Adrenal gland (tissue), 5 donors: ENCODE measurements around the gene IL33.

ENCODE experiments used
- POLR2A ChIP-seq, 2 donors: fragments of 450-650 bp; IDR thresholded peaks; one replicate each; pipeline ENCODE4 v1.6.1; 2017; ENCODE audit warnings: antibody characterized with exemption in 2 of 2, mild to moderate bottlenecking in 2 of 2, moderate library complexity in 1 of 2
- TF ChIP-seq, protein P1 (sequence below), 6 experiments: fragments of 450-650 bp in 4 of 6; fragments of 200-600 bp in 2 of 6; sonication (generic) in 1 of 6; IDR thresholded peaks; 1 replicate in 5 of 6; 2 replicates in 1 of 6; pipeline versions ENCODE4 v1.5.1 to v1.8.0; 2016 to 2021; ENCODE audit warnings: antibody characterized with exemption in 6 of 6, mild to moderate bottlenecking in 2 of 6, moderate library complexity in 1 of 6
- donor health status: DM: no; HTN: no; CAD: no.

DNA sequence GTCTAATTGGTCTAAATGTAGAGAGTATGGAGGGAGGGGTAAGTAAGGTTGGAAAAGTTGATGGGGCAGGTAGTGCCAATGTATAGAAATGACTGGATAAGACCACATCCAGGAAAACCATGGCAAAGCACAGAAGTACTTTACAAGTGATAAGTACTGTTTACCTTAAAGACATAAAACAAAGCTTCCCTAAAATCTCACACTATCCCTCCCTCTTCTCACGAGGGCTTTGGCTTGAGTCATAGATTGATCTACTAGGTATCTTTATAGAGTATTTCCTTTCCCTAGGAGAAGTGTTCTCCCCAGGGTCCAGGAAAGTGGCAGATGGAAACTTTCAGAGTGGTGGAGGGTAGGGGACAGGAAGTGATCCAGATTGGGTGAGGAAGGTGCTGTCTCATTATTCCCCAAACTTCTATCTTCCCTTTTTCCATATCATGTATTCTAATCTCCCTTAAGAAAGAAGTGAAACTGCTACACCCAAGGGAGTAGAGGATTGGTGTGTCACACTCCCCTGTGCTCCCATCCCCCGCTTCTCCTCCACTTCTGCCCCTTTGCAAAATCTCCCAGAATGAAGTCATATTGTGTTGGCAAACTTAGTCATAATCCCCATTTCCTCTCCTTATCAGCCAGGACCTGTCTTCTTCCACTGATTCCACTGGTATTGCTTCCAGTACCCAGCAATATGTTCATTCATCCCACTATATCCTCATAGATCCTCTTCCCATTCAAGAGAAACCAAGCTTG is 14.6 kb downstream of the IL33 start:
- TF ChIP-seq, protein P1, sequence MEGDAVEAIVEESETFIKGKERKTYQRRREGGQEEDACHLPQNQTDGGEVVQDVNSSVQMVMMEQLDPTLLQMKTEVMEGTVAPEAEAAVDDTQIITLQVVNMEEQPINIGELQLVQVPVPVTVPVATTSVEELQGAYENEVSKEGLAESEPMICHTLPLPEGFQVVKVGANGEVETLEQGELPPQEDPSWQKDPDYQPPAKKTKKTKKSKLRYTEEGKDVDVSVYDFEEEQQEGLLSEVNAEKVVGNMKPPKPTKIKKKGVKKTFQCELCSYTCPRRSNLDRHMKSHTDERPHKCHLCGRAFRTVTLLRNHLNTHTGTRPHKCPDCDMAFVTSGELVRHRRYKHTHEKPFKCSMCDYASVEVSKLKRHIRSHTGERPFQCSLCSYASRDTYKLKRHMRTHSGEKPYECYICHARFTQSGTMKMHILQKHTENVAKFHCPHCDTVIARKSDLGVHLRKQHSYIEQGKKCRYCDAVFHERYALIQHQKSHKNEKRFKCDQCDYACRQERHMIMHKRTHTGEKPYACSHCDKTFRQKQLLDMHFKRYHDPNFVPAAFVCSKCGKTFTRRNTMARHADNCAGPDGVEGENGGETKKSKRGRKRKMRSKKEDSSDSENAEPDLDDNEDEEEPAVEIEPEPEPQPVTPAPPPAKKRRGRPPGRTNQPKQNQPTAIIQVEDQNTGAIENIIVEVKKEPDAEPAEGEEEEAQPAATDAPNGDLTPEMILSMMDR (IDR thresholded peaks at IDR 0.05) = no peak
- no peak for TF ChIP-seq POLR2A (IDR thresholded peaks at IDR 0.05)
